GM10266 (cell line): ENCODE results near the gene B4GALNT2.

Source experiments
- DNase-seq: peaks from one replicate; pipeline ENCODE4 v3.0.0; 2012; ENCODE audit errors: extremely low spot score
- CTCF ChIP-seq: IDR thresholded peaks from 2 replicates; pipeline ENCODE4 v1.5.1; 2012; ENCODE audit warnings: mild to moderate bottlenecking, low read depth; ENCODE audit not compliant: control insufficient read depth, insufficient read depth; ENCODE audit errors: missing control alignments

Gene B4GALNT2

GRCh38 chr17:49187301-49187700 lies 54.7 kb downstream of the B4GALNT2 start:
- no peak for DNase-seq
- TF ChIP-seq CTCF: no peak

GRCh38 chr17:49190932-49191331 lies 58.4 kb downstream of the B4GALNT2 start:
- DNase-seq: no peak
- no peak for TF ChIP-seq CTCF

DNA sequence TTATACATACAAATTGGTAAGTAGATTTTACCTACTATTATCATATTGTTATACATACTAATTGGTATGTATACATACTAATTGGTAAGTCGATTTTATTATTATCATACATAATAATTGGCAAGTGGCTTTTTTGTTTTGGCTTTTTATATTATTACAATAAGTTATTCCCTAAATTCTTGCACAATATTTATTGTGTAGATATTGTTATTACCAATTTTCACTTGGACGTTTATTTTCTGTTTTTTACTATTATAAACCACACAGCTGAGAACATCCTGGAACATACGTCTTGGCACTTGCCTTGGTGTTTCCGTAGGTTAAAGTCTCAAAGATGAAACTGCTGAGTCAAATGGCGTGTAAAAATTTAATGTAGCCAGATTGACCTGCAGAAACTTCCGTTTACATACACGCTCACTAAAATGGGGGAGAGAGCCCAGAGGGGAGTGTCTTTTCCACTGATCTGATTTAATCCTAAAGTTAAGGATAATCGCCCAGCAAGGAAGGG lies 58.9 kb downstream of the B4GALNT2 start:
- peak; percentile 34 for DNase-seq
- no peak for TF ChIP-seq CTCF

- TF ChIP-seq CTCF: peak; percentile 62
- DNase-seq: peak; percentile 52
These were observed 59.6 kb downstream of the B4GALNT2 start for GRCh38 chr17:49191917-49192741.

DNA sequence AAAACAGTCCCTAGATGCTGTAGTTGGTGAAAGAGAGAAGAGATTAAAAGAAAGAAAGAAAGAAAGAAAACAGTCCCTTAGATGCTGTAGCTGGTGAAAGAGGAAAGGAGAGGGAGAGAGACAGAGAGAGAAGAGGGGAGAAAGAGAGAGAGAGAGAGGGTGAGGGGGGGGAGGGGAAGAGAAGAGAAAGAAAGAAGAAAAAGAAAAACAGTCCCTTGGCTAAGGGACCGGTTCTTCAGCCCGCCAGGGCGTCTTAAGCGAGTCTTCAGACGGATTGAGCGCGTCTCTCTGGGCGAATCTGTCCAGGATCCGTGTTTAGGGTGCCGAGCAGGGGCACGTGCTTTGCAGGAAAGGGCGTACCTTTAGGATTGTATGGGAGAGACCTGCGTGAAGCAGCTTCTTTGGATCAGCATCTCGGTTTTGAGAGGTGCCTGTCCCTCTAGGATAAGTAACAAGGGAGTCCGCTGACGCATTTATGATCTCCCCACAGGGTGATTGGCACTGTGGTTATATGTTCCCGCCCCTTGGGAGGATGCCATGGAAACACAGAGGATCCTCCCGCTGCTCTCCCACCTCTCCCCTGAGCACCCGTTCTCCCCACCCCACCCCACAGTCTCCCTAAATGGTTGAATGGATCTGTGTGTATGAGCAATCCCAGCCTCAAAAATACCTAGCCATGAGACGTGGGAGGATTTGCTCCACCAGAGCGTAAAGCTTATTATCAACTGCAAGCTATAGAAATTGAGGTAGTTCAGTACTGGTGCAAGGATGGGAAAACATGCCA lies 61.1 kb downstream of the B4GALNT2 start:
- peak; percentile 59 for DNase-seq
- TF ChIP-seq CTCF: no peak

GRCh38 chr17:49194297-49194607 lies 61.7 kb downstream of the B4GALNT2 start:
- TF ChIP-seq CTCF: no peak
- DNase-seq: no peak

- no peak for TF ChIP-seq CTCF
- DNase-seq: no peak
These were observed 63.2 kb downstream of the B4GALNT2 start for GRCh38 chr17:49195751-49196150.
